Stimulated activated CD8-positive, alpha-beta memory T cell treated with anti-CD3 and anti-CD28 coated beads, Interleukin-4, amount 100 ng/mL, for 48 hours (primary cell): ENCODE measurements around the gene FBXW8.

Experiments
- DNase-seq: peaks from one replicate; pipeline ENCODE4 v3.0.0-alpha.2; 2020

Gene FBXW8

DNA sequence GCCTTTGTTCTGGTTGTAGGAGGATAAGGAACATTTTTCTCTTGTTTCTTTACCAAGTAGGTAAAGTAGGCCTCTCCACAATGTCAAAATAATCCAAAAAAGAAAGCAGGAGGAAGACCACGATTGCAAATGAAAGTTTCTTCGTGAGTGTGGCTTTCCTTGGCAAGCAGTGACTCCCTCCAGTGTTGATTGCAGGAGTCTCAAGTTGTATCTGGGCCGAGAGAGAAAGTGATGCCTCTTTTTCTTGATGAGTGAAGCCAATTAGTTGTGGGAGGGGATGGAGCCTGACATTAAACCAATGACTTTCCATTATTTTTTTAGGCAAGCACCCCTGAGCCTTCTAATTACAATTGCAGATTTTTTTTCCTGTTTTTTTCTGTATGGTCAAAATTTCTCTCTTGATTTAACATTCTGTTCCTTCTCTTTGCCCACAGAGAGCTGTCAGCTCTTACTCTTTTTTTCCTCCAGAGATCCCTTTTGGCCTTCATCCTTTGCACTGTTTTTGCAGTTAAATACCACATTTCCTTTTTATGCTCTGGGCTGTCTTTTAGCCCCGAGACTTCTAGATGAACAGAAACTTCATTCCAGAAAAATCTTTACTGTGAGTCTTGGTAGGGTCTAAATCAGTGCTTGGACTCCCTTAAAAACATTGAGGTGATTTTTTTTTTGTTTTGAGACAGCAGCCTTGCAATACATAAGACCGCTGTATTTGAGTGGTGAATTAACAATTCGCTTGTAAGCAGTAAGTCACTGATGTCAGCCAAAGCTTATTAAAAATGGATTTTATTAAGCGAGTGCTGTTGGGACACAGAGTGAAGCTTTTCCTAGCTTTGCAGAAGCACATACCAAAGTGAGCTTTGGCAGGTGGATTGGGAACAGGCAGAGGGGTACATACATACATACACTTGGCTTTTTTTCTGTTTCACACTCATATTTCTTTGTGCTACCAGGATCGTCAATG, 15.8 kb downstream of the FBXW8 start:
- no peak for DNase-seq

DNA sequence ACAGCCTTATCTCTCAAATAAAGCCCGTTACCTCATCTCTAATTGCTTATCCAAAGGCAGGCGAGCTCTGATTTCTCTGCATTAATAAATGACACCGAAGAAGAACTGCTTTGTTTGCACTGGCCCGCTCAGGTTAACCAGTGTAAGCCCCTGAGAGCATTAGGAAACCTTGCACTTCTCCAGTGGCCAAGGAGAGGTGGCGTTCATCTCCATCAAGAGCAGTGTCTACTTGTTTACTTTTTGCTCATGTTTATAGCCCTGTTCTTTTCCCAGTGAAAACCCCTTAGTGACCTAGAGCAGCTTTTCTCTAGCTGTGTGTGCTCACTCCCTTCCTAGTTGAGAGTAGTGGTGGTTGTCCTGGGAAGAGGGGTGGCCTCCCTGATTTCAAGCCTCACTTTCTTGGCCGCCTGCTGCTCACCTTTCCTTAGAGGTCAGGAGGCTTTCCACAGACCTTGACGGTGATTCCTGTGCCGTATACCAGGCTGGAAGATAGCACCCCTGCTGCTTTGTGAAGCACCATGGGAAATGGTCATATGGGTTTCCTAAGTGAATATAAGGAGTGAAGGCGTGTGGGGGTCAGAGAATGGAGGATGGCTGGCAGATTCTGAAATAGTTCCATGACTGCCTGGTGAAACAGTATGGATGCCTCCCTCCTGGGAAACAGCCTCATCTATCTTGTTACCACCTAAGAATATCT, 16.6 kb downstream of the FBXW8 start:
- DNase-seq, result no peak

DNA sequence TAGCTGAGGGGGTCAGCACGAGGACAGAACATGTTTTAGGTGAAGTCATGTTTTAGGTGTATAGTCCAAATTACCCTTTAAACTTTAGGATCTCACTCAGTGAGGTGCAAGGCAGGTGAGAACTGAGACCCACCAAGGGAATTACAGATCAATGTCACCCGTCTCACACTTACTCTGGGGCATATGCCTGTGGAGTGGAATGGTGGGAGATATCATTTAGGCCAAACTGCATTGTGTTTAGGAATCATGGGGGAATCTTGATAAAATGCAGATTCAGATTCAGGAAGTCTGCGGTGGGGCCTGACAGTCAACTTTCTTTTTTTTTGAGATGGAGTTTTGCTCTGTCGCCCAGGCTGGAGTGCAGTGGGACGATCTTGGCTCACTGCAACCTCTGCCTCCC, 17.8 kb downstream of the FBXW8 start:
- no peak for DNase-seq

DNA sequence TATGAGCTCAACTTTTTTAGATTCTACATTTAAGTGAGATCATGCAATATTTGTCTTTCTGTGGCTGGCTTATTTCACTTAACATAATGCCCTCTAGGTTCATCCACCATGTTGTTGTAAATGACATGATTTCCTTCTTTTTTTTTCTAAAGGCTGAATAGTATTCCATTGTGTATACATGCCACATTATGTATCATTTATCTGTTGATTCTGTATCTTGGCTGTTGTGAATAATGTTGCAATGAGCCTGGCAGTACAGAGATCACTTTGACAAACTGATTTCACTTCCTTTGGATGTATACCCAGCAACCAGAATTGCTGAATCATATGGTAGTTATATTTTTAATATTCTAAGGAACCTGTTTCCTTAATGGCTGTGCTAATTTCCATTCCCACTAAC, 19.1 kb downstream of the FBXW8 start:
- DNase-seq, result no peak

DNA sequence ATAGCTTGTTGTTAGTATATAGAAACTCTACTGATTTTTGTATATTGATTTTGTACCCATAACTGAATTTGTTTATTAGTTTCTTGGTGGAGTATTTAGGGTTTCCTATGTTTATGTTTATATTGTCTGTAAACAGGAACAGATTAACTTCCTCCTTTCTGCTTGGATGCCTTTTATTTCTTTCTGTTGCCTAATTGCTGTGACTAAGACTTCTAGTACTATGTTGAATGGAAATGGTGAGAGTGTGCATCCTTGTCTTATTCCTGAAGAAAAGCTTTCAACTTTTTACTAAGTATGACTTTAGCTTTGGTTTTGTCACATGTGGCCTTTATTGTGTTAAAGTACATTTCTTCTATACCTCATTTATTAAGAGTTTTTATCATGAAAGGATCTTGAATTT, 20.9 kb downstream of the FBXW8 start:
- no peak for DNase-seq

DNA sequence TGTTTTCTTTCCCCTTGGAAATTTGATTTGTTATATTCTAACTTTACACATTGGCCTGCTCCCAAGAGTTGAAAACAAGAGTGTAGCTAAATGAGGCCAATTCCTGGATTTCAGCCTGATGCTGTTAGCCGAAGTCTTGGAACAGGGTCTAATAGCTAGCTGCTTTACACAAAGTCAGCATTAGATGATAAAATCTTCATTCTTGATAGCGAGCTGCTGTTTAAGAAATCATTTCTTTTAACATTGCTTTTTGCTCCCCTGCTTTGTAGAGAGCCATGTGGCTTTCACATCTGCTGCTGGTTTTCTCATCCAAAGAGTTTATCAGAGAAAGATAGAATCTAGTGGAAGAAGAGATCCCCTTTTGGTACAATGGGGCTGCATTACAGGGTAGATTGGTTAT, 22.3 kb downstream of the FBXW8 start:
- DNase-seq, result no peak

DNA sequence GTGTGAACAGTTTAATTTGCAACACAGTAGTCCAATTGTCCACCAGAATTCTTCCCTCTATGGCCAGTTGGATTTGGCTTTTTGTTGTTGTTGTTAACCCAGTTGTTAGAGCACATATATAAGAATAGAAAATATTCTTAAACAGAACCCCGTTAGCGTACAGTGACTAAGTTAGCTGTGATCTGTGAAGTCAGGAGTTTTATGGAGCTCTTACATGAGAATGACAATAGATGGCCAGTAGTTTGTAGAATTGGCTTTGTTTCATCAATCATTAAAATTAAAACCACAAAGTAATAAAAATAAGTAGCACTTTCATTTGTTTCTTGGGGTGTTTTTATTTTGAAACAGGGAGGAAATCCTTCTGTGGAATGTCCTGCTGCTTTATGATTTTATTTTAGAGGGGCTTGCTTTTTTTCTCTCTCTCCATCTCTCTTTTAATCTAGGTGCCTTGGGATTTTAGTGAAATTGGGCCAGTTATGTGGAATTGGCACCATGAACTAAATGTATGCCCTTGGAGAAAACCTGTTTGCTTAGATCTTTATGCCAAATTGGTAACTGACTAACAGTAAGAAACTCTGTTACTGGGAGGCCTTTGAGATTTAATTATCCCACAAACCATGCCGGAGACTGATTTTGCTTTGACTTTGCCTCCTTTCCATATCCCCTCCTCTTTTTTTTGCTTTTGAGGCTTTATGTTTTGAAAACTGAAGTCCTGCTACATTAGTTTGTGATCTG, 22.9 kb downstream of the FBXW8 start:
- DNase-seq, result no peak

DNA sequence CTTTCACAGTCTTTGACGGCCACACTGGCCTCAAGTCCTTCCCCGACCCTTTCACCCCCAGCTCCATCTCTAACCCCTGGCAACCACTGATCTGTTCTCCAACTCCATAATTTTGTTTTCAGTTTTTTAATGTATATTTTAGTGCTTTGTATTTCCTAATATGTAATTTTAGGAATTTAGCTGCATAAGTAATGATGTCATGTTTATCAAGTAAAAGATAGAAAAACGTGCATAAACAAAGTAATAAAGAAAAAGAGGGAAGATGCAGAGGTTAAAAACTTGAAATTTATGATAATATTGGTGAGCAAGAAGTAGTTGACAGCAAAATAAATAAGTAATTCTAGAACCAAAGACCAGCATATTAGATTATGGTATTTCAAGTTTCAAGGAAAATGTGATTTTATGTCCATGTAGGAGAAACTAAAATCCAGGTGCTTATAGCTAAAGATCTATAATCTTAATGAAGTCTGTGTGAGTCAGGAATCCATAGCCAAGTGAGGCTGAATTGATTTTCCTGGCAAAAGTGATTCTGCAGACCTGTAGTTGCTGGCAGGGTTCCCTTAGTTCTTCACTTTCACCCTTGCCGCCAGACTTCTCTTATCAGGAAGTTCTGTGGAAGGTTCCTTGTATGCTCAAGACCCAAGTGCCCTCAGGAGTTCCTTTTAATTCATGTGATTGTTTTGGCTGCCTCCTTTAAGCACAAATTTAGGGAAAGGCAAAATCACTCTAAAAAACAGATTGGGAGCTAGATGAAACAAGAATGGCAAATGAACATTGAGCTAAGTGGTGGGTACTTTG, 24.4 kb downstream of the FBXW8 start:
- DNase-seq, result no peak

DNA sequence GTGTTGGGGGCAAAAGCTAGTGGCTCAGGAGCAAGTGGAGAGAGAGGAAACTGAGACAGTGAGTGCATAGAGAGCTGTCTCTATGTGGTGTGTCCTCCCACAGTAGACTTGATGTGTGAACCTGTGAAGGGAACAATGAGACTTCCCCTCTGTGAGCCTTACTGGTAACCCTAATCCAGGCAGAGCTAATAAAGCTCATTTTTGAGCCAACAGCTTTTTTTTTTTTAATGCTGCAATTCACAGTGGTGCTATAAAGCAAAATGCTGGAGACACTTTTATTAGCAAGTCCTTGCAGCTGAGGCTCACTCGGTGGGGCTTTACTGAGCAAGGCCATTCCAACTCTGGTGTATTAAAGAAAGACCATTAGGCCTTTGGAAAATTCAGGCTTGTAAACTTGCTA, 26.9 kb downstream of the FBXW8 start:
- no peak for DNase-seq

DNA sequence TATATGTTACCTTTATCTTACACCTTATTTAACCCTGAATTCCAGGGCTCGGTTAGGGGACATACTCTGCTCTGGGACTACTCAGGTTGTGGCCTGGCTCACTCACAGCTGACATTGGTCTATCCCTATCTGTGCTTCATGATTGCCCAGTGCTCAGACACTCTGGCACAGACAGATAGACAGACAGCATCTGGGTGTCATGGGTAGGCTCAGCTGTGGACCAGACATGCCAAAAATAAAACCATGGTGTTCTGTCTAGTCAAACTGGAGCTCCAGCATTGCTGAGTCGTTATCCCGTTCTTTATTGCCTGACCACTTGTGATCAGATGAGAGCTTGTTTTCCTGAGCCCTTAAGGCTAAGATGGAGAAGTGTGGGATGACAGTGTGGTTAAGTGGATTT, 29.0 kb downstream of the FBXW8 start:
- no peak for DNase-seq

DNA sequence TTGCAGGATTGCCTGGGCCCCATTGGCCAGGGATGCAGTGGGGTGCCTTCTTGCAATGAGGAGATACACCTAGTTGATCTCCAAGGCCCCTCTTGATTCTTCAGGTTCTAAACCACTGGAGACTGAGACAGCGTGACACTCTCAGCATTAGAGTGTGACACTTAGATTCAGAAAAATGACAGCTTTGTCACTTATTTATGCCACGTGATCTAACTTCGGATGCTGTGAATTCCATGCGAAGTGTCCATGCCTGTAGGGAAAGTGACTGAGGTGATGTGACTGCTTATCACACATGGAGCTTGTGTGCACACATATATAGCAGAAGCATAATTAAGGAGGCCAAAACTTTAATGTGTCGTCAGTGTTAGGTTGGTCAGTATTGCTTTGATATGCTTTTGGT, 30.4 kb downstream of the FBXW8 start:
- no peak for DNase-seq

DNA sequence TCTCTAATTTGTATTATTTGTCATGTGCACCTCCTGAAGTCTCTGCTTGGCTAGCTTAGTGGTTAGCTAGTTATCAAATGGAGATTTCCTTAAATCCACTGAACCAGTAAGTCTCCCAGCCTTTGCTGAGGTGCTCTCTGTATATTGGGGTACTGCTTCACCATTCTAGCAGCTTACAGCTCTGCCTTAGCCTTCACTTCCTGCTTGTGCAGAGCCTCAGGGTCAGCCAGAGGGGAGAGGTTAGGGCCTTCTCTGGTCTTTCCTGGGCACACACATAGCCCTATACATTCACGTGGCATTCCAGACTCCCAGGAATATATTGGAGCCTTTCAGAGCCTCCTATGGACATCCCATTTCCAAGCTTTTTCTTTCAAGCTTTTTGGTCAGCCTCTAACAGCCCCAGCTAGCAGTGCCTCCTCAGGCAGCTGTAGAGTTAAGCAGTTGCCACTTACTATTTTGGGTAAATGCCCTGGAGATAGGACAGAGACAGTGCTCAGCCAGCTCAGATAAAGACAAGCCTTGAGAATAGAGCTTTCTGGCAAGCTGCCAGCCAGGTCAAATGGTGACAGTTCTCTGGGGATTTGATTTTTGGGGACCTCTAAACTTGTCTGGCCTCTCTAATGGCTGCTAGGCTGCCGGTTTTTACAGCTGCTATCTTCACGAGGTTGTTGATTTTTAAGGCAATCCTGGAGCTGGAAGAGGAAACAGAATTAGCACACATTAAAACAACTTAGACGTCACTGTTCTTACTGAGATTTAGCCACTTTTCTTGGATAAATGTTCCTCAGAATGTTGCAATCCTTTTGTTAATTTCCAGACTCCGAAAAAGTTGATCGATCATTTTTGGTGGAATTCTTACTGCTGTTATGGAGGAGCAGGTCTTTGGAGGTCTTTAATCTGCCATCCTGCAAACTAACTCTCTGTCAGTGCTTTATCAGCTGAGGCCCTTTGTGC, 32.9 kb downstream of the FBXW8 start:
- DNase-seq, result no peak

DNA sequence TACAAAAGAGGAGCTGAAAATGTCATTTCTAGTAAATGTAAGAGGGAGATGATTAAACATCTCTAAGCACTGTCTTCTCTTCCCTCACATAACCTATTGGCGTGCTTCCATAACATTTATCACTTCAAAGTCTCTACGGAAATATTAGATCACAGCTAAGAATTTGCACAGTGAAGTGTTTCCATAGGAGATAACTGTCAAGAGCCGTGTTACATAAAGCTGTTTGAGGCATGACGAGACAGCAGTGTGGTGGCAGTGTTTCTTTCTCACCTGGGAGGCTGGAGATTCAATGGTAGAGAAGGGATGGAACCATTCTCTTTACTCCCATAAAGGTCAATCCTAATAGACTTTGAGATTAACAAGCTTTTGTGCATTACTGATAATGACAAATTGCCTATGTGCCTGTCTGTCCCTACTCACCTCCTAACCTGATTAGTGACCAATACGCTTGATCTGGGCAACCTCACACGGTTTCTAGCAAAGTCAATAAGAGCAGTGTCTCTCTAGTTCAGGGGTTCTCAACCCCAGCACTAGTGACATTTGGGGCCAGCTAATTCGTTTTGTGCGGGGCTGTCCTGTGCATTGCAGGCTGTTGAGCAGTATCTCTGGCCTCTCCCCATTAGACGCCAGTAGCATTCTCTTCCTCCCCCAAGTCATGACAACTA, 35.3 kb downstream of the FBXW8 start:
- no peak for DNase-seq

DNA sequence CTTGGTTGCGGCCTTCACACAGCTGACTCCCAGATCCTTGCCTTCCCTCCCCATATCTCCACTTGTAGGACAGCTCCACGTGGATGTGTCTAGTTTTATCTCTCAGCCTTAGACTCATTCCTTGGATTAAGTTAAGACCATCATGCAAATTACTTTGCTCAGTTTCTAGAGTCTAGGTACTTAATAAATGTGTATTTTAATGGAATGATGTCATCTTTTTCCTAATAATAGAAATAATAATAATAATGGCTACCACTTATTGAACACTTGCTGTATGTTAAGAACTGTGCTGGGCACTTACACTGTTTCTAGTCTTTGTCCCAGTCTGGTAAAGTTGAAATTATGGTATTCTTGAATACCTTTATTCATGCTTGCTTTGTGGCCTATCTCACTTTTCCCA, 37.5 kb downstream of the FBXW8 start:
- DNase-seq, result no peak

DNA sequence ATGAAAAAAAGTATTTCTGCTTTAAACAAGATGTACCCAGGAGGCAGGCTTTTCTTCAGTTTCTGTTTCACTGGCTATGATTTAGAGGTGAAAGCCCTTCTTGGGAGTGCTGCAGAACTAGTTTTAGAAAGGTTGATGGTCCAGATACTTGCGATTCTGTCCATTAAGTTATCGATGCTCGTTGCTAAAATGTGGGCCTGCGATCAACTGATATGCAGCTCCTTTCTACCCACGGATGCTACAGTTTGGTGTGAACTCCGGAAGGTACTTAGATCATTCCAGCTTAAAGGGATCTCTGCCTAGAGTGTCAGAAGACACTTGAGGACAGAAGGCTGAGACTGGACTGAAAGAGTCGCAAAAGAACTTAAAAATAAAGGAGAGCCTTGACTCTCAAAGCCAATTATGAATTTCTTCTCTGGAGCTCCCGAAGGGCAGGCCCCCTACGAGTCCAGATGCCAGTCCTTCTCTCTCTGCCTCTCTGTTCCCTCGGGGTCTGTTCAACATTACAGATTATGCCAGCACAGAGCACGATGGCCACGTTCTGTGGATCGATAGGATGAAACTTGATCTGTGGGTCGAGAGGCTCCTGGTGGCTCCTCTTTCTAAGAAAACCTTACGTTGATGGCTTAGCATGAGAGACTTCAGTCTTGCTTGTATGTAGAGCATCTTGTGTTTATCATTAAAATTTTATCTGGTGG, 40.0 kb downstream of the FBXW8 start:
- no peak for DNase-seq

DNA sequence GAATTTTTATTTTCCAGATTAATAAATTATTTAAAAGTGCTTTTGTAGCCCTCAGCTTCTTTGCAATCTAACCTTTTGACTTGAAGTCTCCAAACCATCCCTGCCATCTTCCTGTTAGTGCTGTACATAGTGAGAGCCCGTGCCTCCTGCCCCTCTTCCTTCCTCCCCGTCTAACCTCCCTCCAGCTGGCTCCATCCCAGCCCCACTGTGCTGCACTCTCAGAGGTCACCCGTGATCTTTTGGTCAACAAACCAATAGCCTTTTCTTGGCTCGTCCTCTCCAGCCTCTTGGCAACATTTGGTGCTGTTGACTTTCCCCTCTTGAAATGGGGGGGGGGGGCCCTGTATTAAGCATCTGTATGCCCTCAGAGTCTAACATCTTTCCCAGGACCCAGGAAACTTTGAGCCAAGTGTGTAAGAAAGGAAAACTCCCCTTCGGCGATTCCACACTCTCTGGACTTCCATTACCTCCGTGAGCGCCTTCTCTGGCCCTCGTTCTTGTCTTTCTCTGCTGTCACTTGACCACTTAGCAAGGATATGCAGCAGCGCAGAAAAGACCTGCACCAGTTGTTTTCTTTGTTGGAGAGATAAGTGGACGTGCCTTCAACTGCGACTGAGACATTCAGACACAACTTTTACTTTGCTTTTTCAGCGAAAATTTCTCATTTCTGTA, 44.1 kb downstream of the FBXW8 start:
- no peak for DNase-seq

DNA sequence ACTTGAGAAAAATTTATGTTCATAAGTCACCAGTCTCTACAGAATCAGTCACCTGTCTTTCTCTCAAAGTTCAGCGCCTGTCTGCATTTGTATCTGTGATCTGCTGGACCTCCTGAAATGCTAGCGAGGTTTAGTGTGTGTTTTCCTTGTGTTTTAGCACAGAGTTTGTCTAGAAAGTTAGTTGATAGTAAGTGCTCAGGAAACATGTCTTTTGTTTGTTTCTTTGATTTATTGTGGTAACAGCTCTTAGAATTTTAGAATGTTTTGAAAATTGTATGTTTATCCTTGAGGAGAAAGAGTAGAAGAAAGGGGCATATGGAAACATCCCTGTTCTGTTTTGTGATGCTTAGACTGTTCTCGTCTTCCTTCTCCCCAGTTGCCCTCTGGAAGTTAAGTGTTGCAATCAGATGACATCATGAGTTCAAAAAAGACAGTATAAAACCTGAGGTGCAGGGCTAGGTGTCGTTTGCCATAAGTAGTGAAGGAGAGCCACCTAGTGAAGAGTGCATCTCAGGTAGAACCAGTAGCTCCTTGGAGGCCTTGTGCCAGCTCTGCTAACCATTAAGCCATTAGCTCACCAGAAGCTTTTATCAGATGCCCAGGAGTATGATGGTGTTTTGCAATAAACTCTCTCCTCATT, 44.8 kb downstream of the FBXW8 start:
- no peak for DNase-seq

DNA sequence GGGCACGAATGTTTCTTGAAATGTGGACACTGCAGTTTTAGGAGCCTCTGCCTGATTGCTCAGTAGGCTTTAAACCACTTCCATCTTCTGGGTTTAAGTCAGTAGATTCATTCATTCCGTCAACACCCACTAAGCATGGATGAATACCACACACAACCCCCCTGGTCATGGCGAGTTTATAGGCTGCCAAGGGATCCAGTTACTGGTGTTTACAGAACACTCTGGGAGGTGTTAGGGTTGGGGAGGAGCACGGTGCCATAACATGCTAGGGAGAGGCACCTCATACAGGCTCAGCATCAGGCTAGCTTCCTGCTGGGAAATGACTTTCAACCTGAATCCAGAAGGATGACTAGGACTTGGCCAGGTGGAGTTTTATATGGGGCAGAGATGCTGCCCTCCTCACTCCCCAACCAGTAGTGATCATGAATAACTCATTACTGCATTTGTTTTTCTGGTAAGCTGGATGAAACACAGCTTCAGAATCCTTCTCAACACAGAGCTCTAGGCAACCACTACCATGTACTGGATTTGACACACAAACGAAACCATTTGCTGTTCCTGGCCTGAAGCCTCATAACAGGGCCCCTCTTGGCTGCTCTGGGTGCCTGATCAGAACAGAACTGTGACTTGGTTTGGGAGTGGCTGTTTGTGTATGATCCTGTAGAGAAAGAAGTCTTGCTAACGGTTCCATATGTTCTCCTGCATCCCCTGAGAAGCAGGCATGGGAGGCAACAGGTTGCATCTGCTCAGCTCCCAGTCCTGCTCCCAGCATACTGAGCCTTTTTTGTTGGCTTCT, 47.9 kb downstream of the FBXW8 start:
- DNase-seq, result no peak

DNA sequence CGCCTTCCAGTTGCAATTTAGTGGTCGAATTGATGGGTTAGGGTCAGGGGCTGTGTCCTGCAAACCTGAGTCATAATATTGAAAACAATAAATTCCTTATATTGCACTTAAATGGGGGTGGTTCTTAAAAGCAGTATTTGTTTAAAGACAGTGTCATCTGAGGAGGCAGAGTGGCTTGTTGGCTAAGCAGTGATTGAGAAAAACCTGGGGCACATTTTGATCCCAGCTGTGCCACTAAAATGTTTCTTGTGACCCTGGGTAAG, 48.4 kb downstream of the FBXW8 start:
- DNase-seq, result no peak
